Omental fat pad (tissue), 4 donors: ENCODE measurements around the gene RFNG. TPM values are rescaled to one million over a fixed set of nuclear protein-coding genes. Genes with fewer than 3 reads are reported as not detected.

ENCODE experiments used
- ATAC-seq: fragments of 150-250 bp; one replicate; pipeline ENCODE4 v1.9.1; 2016; ENCODE audit warnings: mild to moderate bottlenecking, moderate library complexity; ENCODE audit not compliant: low FRiP score
- DNase-seq: peaks from one replicate; pipeline ENCODE4 v3.0.0-alpha.2; 2019; ENCODE audit warnings: low spot score
- CTCF ChIP-seq, 3 donors: fragments of 450-650 bp; IDR thresholded peaks; one replicate each; pipeline ENCODE4 v1.5.1; 2016 to 2017; ENCODE audit warnings: antibody characterized with exemption in 3 of 3, mild to moderate bottlenecking in 3 of 3, moderate library complexity in 2 of 3
- total RNA-seq, 4 donors: library from RNA; depleted of rRNA; stranded (reverse); fragments of >200 nt; gene quantifications; one replicate each; pipeline ENCODE4 v1.1.0, GENCODE V29; 2016

Gene RFNG
- total RNA-seq, 4 donors from 2014 or later: 20.2 to 51.3 (median 32.0) TPM

- ATAC-seq (no peak), DNase-seq (no peak)
- TF ChIP-seq CTCF (IDR thresholded peaks at IDR 0.05): no peak
Measured at GRCh38 chr17:82028246-82028645, 23.4 kb downstream of the RFNG start.

- DNase-seq (no peak), ATAC-seq (no peak)
- TF ChIP-seq CTCF (IDR thresholded peaks at IDR 0.05): no peak
Measured at GRCh38 chr17:82025401-82026107, 26.1 kb downstream of the RFNG start.

GRCh38 chr17:82024859-82025258 lies 26.8 kb downstream of the RFNG start:
- DNase-seq (no peak), ATAC-seq (no peak)
- TF ChIP-seq CTCF (IDR thresholded peaks at IDR 0.05): no peak

GRCh38 chr17:82023447-82024241 lies 28.0 kb downstream of the RFNG start:
- no peak for TF ChIP-seq CTCF (IDR thresholded peaks at IDR 0.05)
- no peak for ATAC-seq
- no peak for DNase-seq

GRCh38 chr17:82022981-82023446 lies 28.6 kb downstream of the RFNG start, which contains the start of gene LRRC45:
Gene LRRC45 (plus strand): TSS chr17:82023305. CDS start chr17:82023644, 339 bp downstream.
- TF ChIP-seq CTCF (IDR thresholded peaks at IDR 0.05): no peak
- ATAC-seq: peak; percentile 97
- DNase-seq: peak; percentile 99

GRCh38 chr17:82022310-82022980 lies 29.2 kb downstream of the RFNG start, which contains the start of gene CENPX:
Gene CENPX (minus strand): TSS chr17:82022878. CDS start chr17:82022861, 17 bp downstream.
- DNase-seq: no peak
- TF ChIP-seq CTCF (IDR thresholded peaks at IDR 0.05): no peak
- peak; percentile 0 for ATAC-seq
